HCT116 (cell line): Measurements from ENCODE around the gene ESPN.
"Not testable (repeated sequence)": the region's sequence is repeated elsewhere in the genome, so short reads cannot be mapped to it uniquely, and the experiment has no call there.

Source experiments
- EZH2 ChIP-seq: fragments of 200-600 bp; sonication (generic); IDR thresholded peaks from 2 replicates; pipeline ENCODE4 v1.6.1; 2017; ENCODE audit warnings: antibody characterized with exemption, mixed run types
- YY1 ChIP-seq: IDR thresholded peaks from 2 replicates; pipeline ENCODE4 v1.6.1; 2011; ENCODE audit warnings: low read length, low read depth, moderate library complexity, mild to moderate bottlenecking; ENCODE audit not compliant: insufficient replicate concordance; ENCODE audit errors: extremely low read depth

- not testable (repeated sequence) for TF ChIP-seq EZH2, YY1
Observed at GRCh38 chr1:6445929-6446328, 21.4 kb downstream of the ESPN start.
